ENCODE measurements around the gene TARDBP.
A peak's percentile ranks its signal among the peaks of the same experiment; 100 is the strongest.
"Not testable (repeated sequence)": the region's sequence is repeated elsewhere in the genome, so short reads cannot be mapped to it uniquely, and the experiment has no call there.

Gene TARDBP

GRCh38 chr1:10992864-10993263, 19.6 kb upstream of the TARDBP start:
- DNase-seq = no peak

DNA sequence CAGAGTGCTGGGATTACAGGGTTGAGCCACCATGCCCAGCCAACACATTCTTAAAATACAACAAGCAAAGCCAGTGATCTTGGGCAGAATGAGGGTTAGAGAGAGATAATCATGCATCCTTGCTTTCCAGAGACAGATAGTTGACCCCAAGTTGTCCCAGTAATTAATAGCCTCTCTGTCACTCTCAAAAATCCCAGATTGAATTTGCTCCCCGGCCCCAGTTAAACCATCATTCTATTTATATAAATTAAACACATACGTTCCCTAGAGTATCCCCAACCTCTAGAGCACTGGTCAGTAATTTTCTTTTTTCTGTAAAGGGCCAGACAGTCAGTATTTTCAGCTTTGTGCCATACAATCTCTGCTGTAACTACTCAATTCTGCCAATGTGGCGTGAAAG, 16.4 kb upstream of the TARDBP start:
- DNase-seq = no peak

DNA sequence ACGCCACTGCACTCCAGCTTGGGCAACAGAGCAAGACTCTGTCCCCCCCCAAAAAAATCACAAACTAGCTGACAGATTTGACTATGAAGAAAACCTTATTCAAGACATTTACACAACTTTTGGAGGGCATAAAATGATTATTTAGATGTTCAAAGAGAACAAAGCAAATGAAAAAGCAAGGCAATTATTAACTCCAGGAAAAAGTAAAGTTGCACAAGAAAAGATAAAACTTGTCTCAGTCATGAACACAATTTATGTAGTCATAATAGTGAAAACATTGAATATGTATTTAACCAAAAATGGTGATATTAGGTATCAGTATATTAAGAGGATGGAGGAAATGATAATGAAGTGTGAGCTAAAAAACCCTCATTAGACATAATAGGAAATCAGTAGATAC, 11.9 kb upstream of the TARDBP start:
- no peak for DNase-seq

DNA sequence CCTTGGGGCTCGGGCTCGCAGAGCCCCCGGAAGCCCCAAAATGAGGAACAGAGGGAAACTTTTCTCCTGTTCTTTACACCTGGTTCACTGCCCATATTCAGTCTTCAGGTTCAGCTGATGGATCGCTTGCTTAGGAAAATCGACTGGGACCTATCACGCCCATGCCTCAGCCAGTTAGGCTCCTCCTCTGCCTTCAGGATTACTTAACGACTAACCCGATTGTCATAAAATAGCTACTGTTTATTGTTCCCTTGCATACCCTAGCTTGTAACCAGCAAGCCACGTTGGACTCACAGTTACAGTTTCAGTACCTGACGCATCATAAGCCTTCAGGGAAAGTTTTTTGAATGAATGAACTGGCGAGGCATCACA, 692 bp downstream of the TARDBP start:
- DNase-seq = no peak

- not testable (repeated sequence) for DNase-seq
Measured at GRCh38 chr1:11019358-11019757, 6.9 kb downstream of the TARDBP start.

DNA sequence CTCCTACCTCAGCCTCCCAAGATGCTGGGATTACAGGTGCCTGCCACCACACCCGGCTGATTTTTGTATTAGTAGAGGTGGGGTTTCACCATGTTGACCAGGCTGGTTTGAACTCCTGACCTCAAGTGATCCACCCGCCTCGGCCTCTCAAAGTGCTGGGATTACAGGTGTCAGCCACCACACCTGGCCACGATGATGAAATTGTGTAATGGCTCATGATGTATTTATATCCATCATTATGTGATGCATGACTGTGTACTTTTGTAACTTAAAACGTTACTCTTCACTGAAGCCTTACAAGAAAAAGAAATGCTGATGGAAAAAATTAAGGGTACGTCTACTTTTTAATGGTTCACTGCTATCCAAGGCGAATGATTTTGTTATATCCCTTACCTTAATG, 7.5 kb downstream of the TARDBP start:
- no peak for DNase-seq

DNA sequence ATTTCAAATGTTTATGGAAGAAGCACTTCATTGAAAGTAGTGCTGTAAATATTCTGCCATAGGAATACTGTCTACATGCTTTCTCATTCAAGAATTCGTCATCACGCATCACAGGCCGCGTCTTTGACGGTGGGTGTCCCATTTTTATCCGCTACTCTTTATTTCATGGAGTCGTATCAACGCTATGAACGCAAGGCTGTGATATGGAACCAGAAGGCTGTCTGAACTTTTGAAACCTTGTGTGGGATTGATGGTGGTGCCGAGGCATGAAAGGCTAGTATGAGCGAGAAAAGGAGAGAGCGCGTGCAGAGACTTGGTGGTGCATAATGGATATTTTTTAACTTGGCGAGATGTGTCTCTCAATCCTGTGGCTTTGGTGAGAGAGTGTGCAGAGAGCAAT, 10.7 kb downstream of the TARDBP start:
- no peak for DNase-seq

- DNase-seq = no peak
Measured at GRCh38 chr1:11024154-11024873, 11.9 kb downstream of the TARDBP start.

GRCh38 chr1:11024874-11025203, 12.4 kb downstream of the TARDBP start:
- no peak for DNase-seq

GRCh38 chr1:11025618-11026017, 13.2 kb downstream of the TARDBP start:
- DNase-seq = no peak

DNA sequence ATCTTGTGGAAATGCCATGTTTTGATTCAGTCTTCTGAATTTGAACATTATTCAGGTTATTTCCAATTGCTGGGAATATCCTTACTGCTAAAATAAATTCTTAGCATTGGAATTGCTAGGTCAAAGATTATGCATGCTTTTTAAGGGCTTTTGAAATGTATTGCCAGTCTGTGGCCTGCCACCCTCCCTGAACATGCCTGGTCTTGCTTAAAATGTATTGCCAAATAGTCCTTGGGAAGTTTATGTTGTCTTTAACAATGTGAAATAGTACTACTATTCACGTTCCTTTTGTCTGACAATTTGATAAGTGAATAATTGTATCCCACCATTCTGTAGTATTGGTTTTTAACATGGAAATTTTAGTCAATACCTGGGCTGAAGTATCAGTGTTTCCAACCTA, 13.6 kb downstream of the TARDBP start:
- DNase-seq = no peak

DNA sequence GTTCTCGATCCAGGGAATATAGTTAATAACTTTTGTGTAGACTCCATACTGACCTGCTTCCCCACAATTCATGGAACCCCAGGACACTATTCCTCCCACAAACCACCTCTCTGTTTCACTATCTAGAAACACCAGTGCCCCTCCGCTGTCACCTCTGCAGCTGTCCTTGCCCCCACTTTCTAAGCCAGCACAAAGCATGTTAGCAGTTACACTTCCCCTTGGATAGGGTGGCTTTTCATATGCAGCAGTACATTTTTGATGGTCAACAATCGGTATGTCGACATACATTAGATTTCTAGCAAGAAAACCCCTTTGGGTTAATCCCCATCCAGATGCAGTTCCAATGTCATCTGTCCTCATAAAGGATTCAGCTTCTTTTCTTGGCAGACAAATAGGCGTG, 14.4 kb downstream of the TARDBP start:
- DNase-seq = no peak

DNA sequence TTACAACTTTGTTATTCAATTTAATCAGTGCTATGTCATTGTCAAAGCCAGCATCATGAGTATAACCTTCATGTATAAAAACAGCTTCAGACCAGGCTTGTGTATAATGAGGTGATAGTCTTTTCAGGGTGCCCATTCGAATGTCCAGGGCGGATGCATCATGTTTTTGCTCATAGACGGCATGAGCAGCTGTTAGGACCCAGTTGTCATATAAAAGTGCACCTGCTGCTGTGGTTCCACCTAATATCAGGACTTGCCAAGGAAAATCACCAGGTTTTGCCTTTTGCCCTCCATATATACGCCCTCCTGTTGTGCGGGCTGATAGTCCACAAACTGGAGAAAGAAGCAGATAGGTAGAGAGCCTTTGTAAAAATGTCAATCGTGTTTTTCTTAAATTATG, 14.9 kb downstream of the TARDBP start:
- DNase-seq = no peak

DNA sequence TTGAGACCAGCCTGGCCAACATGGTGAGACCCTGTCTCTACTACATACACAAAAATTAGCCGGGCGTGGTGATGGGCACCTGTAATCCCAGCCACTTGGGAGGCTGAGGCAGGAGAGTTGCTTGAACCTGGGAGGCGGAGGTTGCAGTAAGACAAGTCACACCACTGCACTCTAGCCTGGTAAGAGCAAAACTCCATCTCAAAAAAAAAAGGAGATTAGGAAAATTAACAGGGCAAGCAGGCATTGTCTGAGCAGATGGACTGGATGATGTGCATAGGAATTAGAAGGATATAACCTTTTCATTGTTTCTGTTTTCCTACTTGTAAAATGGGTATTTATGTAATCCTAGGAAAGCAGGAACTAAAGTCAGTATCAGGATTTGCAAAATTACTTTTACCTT, 15.6 kb downstream of the TARDBP start:
- no peak for DNase-seq

- no peak for DNase-seq
Measured at GRCh38 chr1:11030865-11031264, 18.4 kb downstream of the TARDBP start.

DNA sequence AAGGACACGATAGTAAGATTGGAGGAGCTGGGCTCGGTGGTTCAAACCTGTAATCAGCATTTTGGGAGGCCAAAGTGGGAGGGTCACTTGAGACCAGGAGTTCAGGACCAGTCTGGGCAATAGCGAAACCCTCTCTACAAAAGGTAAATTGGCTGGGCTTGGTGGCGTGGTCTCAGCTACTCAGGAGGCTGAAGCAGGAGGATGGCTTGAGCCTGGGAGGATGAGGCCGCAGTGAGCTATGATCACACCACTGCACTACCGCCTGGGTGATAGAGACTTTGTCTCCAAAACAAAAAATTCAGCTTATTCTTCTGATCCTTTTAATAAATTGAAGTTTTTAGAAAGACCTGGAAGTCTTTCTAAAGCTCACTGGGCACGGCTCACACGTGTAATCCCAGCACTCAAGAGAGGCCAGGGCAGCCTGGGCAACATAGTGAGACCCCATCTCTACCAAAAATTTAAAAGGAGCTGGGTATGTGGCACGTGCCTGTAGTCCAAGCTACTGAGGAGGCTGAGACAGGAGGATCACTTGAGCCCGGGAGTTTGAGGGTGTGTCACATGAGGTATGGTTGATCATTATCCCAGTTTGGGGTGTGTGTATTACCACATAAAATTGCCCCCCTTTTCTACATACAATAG, 19.3 kb downstream of the TARDBP start:
- no peak for DNase-seq

GRCh38 chr1:11037019-11037739, 24.7 kb downstream of the TARDBP start:
- DNase-seq = not testable (repeated sequence)

GRCh38 chr1:11037740-11038182, 25.3 kb downstream of the TARDBP start:
- DNase-seq = peak; percentile 61

GRCh38 chr1:11039351-11040104, 27.1 kb downstream of the TARDBP start:
- no peak for DNase-seq

- DNase-seq = not testable (repeated sequence)
Measured at GRCh38 chr1:11040105-11040429, 27.6 kb downstream of the TARDBP start.

GRCh38 chr1:11041048-11041447, 28.6 kb downstream of the TARDBP start:
- no peak for DNase-seq

DNA sequence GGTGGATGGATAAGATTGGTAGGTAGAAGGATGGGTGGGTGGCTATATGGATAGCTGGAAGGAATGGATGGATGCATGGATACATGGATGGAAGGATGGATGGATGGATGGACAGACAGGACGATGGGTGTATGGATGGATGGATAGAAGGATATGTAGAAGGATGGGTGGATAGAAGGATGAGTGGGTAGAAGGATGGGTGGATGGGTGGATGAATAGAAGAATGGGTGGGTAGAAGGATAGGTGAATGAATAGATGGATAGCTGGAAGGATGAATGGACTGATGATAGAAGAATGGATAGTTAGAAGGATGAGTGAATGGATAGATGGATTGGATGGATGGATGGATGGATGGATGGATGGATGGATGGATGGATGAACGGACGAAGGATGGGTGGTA, 29.6 kb downstream of the TARDBP start:
- DNase-seq = no peak

GRCh38 chr1:11042995-11043874, 30.8 kb downstream of the TARDBP start:
- DNase-seq = no peak
